GM23338 (cell line): ENCODE data around the gene STK33. TPM values are rescaled to one million over a fixed set of nuclear protein-coding genes. Genes with fewer than 3 reads are reported as not detected.

ENCODE experiments used
- ATAC-seq: fragments of 200-7000 bp; cut with Tn5 transposase; 3 replicates; pipeline ENCODE4 v1.9.1; 2020
- DNase-seq: peaks from one replicate; pipeline ENCODE4 v3.0.0-alpha.2; 2015; ENCODE audit warnings: low spot score
- H2AFZ ChIP-seq: fragments of 200-600 bp; sonication (generic); 2 replicates; pipeline ENCODE4 v1.8.0; 2016; ENCODE audit warnings: antibody characterized with exemption, mild to moderate bottlenecking, moderate library complexity
- H3F3A ChIP-seq: fragments of 200-600 bp; sonication (generic); replicated peaks from 2 replicates; pipeline ENCODE4 v1.8.0; 2017; ENCODE audit warnings: antibody characterized with exemption, mixed run types, low read depth
- H3K27ac ChIP-seq: fragments of 200-600 bp; sonication (generic); 2 replicates; pipeline ENCODE4 v1.6.1; 2016; ENCODE audit warnings: low read depth
- H3K27me3 ChIP-seq: fragments of 200-600 bp; sonication (generic); 2 replicates; pipeline ENCODE4 v1.8.0; 2016; ENCODE audit warnings: mild to moderate bottlenecking, mixed run types, moderate library complexity; ENCODE audit not compliant: insufficient read depth
- H3K36me3 ChIP-seq: fragments of 200-600 bp; sonication (generic); 2 replicates; pipeline ENCODE4 v1.8.0; 2016; ENCODE audit warnings: mild to moderate bottlenecking; ENCODE audit not compliant: insufficient read depth
- H3K4me1 ChIP-seq: fragments of 200-600 bp; sonication (generic); 2 replicates; pipeline ENCODE4 v1.8.0; 2016; ENCODE audit warnings: mild to moderate bottlenecking, moderate library complexity; ENCODE audit not compliant: insufficient read depth
- H3K4me2 ChIP-seq: fragments of 200-600 bp; sonication (generic); 2 replicates; pipeline ENCODE4 v1.7.1; 2017; ENCODE audit warnings: mixed run types
- H3K4me3 ChIP-seq: fragments of 200-600 bp; sonication (generic); 2 replicates; pipeline ENCODE4 v1.6.1; 2016; ENCODE audit warnings: mixed run types
- H3K79me2 ChIP-seq: fragments of 200-600 bp; sonication (generic); replicated peaks from 2 replicates; pipeline ENCODE4 v1.8.0; 2017; ENCODE audit warnings: mild to moderate bottlenecking; ENCODE audit not compliant: insufficient read depth
- H3K9me2 ChIP-seq: fragments of 200-600 bp; sonication (generic); 2 replicates; pipeline ENCODE4 v1.8.0; 2017; ENCODE audit not compliant: insufficient read depth
- H4K20me1 ChIP-seq: fragments of 200-600 bp; sonication (generic); replicated peaks from 2 replicates; pipeline ENCODE4 v1.8.0; 2017; ENCODE audit warnings: mild to moderate bottlenecking; ENCODE audit not compliant: insufficient read depth
- H3K27ac Mint-ChIP-seq: 2 replicates; pipeline ENCODE4 v1.8.0; 2020; ENCODE audit warnings: inconsistent platforms, mild to moderate bottlenecking, moderate library complexity, mixed read lengths
- H3K27me3 Mint-ChIP-seq: 3 replicates; pipeline ENCODE4 v1.8.0; 2022; ENCODE audit warnings: low read depth, mild to moderate bottlenecking, moderate library complexity, mixed read lengths, inconsistent platforms; ENCODE audit not compliant: insufficient read depth, poor library complexity
- H3K36me3 Mint-ChIP-seq: 3 replicates; pipeline ENCODE4 v1.8.0; 2021; ENCODE audit warnings: low read depth, mild to moderate bottlenecking, inconsistent platforms, moderate library complexity, mixed read lengths
- H3K4me1 Mint-ChIP-seq: 3 replicates; pipeline ENCODE4 v1.8.0; 2020; ENCODE audit warnings: mild to moderate bottlenecking, inconsistent platforms, mixed read lengths
- H3K4me3 Mint-ChIP-seq: 3 replicates; pipeline ENCODE4 v1.8.0; 2021; ENCODE audit warnings: moderate library complexity, mild to moderate bottlenecking, inconsistent platforms, mixed read lengths
- H3K9me3 Mint-ChIP-seq: 3 replicates; pipeline ENCODE4 v1.8.0; 2020; ENCODE audit warnings: moderate library complexity, mild to moderate bottlenecking, inconsistent platforms, mixed read lengths
- CREB1 ChIP-seq: fragments of 250-450 bp; sonication (Bioruptor Pico); IDR thresholded peaks from 2 replicates; pipeline ENCODE4 v1.5.0; 2020; ENCODE audit warnings: low read depth, mild to moderate bottlenecking, moderate library complexity
- CTCF ChIP-seq, 2 experiments: fragments of 200-600 bp in 1 of 2; sonication (generic) in 1 of 2; conservative IDR thresholded peaks; 2 replicates each; pipeline versions ENCODE4 v1.5.1 to v1.6.1; 2016 to 2017; ENCODE audit warnings: antibody characterized with exemption in 2 of 2, low read depth in 2 of 2, mild to moderate bottlenecking in 2 of 2, moderate library complexity in 1 of 2
- ETS1 ChIP-seq: IDR thresholded peaks from 2 replicates; pipeline ENCODE4 v1.6.1; 2016; ENCODE audit warnings: antibody characterized with exemption
- EZH2 ChIP-seq: fragments of 200-600 bp; sonication (generic); IDR thresholded peaks from one replicate; pipeline ENCODE4 v1.8.0; 2017; ENCODE audit warnings: antibody characterized with exemption, mild to moderate bottlenecking, low read depth; ENCODE audit not compliant: unreplicated experiment
- EZH2phosphoT487 ChIP-seq: fragments of 200-600 bp; sonication (generic); IDR thresholded peaks from one replicate; pipeline ENCODE4 v1.8.1; 2018; ENCODE audit warnings: antibody characterized with exemption; ENCODE audit not compliant: unreplicated experiment
- JUNB ChIP-seq: IDR thresholded peaks from one replicate; pipeline ENCODE4 v1.6.1; 2016; ENCODE audit warnings: antibody characterized with exemption; ENCODE audit not compliant: unreplicated experiment
- NANOG ChIP-seq: IDR thresholded peaks from 2 replicates; pipeline ENCODE4 v1.6.1; 2016; ENCODE audit warnings: antibody characterized with exemption, borderline replicate concordance
- POLR2AphosphoS5 ChIP-seq: IDR thresholded peaks from 2 replicates; pipeline ENCODE4 v1.6.1; 2016; ENCODE audit warnings: antibody characterized with exemption, low read depth
- STAT1 ChIP-seq: IDR thresholded peaks from one replicate; pipeline ENCODE4 v1.6.1; 2016; ENCODE audit warnings: antibody characterized with exemption; ENCODE audit not compliant: unreplicated experiment
- ZNF114 ChIP-seq: fragments of 250-450 bp; sonication (Bioruptor Pico); IDR thresholded peaks from 2 replicates; pipeline ENCODE4 v1.5.0; 2020; ENCODE audit warnings: mild to moderate bottlenecking, moderate library complexity
- ZNF331 ChIP-seq: fragments of 250-450 bp; sonication (Bioruptor Pico); IDR thresholded peaks from 2 replicates; pipeline ENCODE4 v1.5.0; 2020; ENCODE audit warnings: low read depth, mild to moderate bottlenecking, moderate library complexity
- ZNF462 ChIP-seq: fragments of 250-450 bp; sonication (Bioruptor Pico); IDR thresholded peaks from 2 replicates; pipeline ENCODE4 v1.5.0; 2020; ENCODE audit warnings: mild to moderate bottlenecking, moderate library complexity
- polyA plus RNA-seq: library from polyadenylated mRNA; unstranded; fragments of >200 nt; fragmentation: Nextera tagmentation; extraction: Ambion mirVana; gene quantifications from 2 replicates; pipeline ENCODE4 v1.2.1, GENCODE V29; 2016
- total RNA-seq: library from RNA; depleted of rRNA; stranded (reverse); fragments of >200 nt; shearing (Covaris generic); gene quantifications from 2 replicates; pipeline ENCODE4 v1.2.3, GENCODE V29; 2014
- TF ChIP-seq, protein P1 (sequence below): IDR thresholded peaks from one replicate; pipeline ENCODE4 v1.6.1; 2018; ENCODE audit warnings: antibody characterized with exemption; ENCODE audit not compliant: unreplicated experiment

STK33 gene
- total and polyA plus RNA-seq, 2 experiments from 2014 or later: 17.2 to 18.2 TPM

- Histone ChIP-seq H3K4me3 (no peak overlapping the region), H3K36me3 (no peaks in the 10 kb centered on the region), H3K27me3 (no peaks in the 10 kb centered on the region), H3K79me2 (no peaks in the 10 kb centered on the region), H2AFZ (no peak overlapping the region), H4K20me1 (no peaks in the 10 kb centered on the region), H3K27ac (no peak overlapping the region), H3K9me2 (no peaks in the 10 kb centered on the region), H3K4me2 (no peak overlapping the region), H3K4me1 (peaks cover 10% of the 10 kb centered on the region; the same call in 1 of the 2 replicates), H3F3A (no peaks in the 10 kb centered on the region)
- H3K4me3 Mint-ChIP-seq: no peak overlapping the region
- peaks cover 14% of the 10 kb centered on the region for H3K4me1 Mint-ChIP-seq
- H3K9me3 Mint-ChIP-seq: no peaks in the 10 kb centered on the region
- ATAC-seq: no peak
- no peaks in the 10 kb centered on the region for H3K36me3 Mint-ChIP-seq
- TF ChIP-seq CTCF (conservative IDR thresholded peaks at IDR 0.05; ENCODE audit: low read depth in 2 of 2) (no peak), POLR2AphosphoS5 (no peak), ZNF114 (CRISPR knock-in tag) (no peak), ZNF331 (no peak), EZH2phosphoT487 (no peak), ZNF462 (no peak), CREB1 (CRISPR knock-in tag) (no peak), EZH2 (no peak), JUNB (no peak), NANOG (no peak), STAT1 (no peak), ETS1 (no peak)
- TF ChIP-seq, protein P1, sequence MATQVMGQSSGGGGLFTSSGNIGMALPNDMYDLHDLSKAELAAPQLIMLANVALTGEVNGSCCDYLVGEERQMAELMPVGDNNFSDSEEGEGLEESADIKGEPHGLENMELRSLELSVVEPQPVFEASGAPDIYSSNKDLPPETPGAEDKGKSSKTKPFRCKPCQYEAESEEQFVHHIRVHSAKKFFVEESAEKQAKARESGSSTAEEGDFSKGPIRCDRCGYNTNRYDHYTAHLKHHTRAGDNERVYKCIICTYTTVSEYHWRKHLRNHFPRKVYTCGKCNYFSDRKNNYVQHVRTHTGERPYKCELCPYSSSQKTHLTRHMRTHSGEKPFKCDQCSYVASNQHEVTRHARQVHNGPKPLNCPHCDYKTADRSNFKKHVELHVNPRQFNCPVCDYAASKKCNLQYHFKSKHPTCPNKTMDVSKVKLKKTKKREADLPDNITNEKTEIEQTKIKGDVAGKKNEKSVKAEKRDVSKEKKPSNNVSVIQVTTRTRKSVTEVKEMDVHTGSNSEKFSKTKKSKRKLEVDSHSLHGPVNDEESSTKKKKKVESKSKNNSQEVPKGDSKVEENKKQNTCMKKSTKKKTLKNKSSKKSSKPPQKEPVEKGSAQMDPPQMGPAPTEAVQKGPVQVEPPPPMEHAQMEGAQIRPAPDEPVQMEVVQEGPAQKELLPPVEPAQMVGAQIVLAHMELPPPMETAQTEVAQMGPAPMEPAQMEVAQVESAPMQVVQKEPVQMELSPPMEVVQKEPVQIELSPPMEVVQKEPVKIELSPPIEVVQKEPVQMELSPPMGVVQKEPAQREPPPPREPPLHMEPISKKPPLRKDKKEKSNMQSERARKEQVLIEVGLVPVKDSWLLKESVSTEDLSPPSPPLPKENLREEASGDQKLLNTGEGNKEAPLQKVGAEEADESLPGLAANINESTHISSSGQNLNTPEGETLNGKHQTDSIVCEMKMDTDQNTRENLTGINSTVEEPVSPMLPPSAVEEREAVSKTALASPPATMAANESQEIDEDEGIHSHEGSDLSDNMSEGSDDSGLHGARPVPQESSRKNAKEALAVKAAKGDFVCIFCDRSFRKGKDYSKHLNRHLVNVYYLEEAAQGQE: no peak
- no peaks in the 10 kb centered on the region for H3K27me3 Mint-ChIP-seq
- no peak for DNase-seq
- H3K27ac Mint-ChIP-seq: no peak overlapping the region
Measured at GRCh38 chr11:8636127-8636526, 42.1 kb upstream of the STK33 start.
